Transverse colon (tissue), 4 donors: ENCODE results near the gene VNN1.

Experiments used
- POLR2AphosphoS5 ChIP-seq, 3 donors: sonication (generic); formaldehyde crosslinking; IDR thresholded peaks; one replicate each; pipeline ENCODE4 v1.6.1; 2016; ENCODE audit warnings: antibody characterized with exemption in 3 of 3
- TF ChIP-seq, protein P1 (sequence below), 5 experiments: fragments of 200-600 bp in 3 of 5; fragments of 450-650 bp in 2 of 5; sonication (generic) in 3 of 5; IDR thresholded peaks; 1 replicate in 2 of 5; 2 replicates in 3 of 5; pipeline ENCODE4 v1.5.1; 2016 to 2017; ENCODE audit warnings: antibody characterized with exemption in 5 of 5, inconsistent platforms in 3 of 5, mild to moderate bottlenecking in 2 of 5, moderate library complexity in 1 of 5

DNA sequence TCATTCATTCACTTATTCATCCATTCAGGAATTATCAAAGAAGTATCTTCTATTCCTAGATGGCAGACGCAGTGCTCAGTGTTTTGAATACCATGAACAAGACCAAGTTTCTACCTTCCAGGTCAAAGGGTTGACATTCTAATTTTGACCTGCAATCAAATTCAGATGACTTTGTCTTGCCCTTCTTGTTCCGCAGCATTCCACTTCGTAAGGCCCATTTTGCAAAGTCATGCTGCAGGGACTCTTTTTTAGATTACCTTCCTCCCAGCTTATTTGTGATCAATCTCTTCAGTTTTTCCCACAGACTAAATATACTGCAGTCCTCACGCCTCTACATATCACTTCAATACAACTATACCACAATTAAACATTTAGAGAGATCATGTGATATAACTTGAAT, 47.7 kb downstream of the VNN1 start:
- TF ChIP-seq, protein P1, sequence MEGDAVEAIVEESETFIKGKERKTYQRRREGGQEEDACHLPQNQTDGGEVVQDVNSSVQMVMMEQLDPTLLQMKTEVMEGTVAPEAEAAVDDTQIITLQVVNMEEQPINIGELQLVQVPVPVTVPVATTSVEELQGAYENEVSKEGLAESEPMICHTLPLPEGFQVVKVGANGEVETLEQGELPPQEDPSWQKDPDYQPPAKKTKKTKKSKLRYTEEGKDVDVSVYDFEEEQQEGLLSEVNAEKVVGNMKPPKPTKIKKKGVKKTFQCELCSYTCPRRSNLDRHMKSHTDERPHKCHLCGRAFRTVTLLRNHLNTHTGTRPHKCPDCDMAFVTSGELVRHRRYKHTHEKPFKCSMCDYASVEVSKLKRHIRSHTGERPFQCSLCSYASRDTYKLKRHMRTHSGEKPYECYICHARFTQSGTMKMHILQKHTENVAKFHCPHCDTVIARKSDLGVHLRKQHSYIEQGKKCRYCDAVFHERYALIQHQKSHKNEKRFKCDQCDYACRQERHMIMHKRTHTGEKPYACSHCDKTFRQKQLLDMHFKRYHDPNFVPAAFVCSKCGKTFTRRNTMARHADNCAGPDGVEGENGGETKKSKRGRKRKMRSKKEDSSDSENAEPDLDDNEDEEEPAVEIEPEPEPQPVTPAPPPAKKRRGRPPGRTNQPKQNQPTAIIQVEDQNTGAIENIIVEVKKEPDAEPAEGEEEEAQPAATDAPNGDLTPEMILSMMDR (IDR thresholded peaks at IDR 0.05): no peak
- no peak for TF ChIP-seq POLR2AphosphoS5 (IDR thresholded peaks at IDR 0.05)
